H9 (cell line): ENCODE measurements around the gene HUNK. TPM values are rescaled to one million over a fixed set of nuclear protein-coding genes. Genes with fewer than 3 reads are reported as not detected.

Experiments used
- DNase-seq: peaks from one replicate; pipeline ENCODE4 v3.0.0-alpha.2; 2017
- H2AFZ ChIP-seq: one replicate; pipeline ENCODE4 v1.6.1; 2013; ENCODE audit warnings: mild to moderate bottlenecking, low read length, control low read depth, moderate library complexity
- H2AK5ac ChIP-seq: 2 replicates; pipeline ENCODE4 v1.6.1; 2013; ENCODE audit warnings: low read length, control low read depth, mixed read lengths; ENCODE audit not compliant: insufficient read length
- H2BK120ac ChIP-seq: one replicate; pipeline ENCODE4 v1.6.1; 2013; ENCODE audit warnings: low read depth, mild to moderate bottlenecking, low read length, control low read depth, inconsistent platforms; ENCODE audit not compliant: poor library complexity, severe bottlenecking
- H2BK12ac ChIP-seq: 2 replicates; pipeline ENCODE4 v1.6.1; 2013; ENCODE audit warnings: low read length, control low read depth, mixed read lengths, low read depth; ENCODE audit not compliant: insufficient read length
- H2BK15ac ChIP-seq: 2 replicates; pipeline ENCODE4 v1.6.1; 2013; ENCODE audit warnings: low read depth, low read length, control low read depth
- H2BK20ac ChIP-seq: one replicate; pipeline ENCODE4 v1.6.1; 2013; ENCODE audit warnings: low read depth, mild to moderate bottlenecking, low read length, control low read depth, inconsistent platforms; ENCODE audit not compliant: poor library complexity, severe bottlenecking
- H2BK5ac ChIP-seq: 2 replicates; pipeline ENCODE4 v1.6.1; 2013; ENCODE audit warnings: low read length, control low read depth, mixed read lengths; ENCODE audit not compliant: insufficient read length
- H3K14ac ChIP-seq: 2 replicates; pipeline ENCODE4 v1.6.1; 2013; ENCODE audit warnings: low read length, control low read depth; ENCODE audit not compliant: insufficient read depth
- H3K18ac ChIP-seq: 2 replicates; pipeline ENCODE4 v1.6.1; 2013; ENCODE audit warnings: low read depth, mild to moderate bottlenecking, mixed read lengths, low read length, control low read depth; ENCODE audit not compliant: insufficient read length
- H3K23ac ChIP-seq: 2 replicates; pipeline ENCODE4 v1.6.1; 2013; ENCODE audit warnings: low read length, control low read depth, mixed read lengths, low read depth; ENCODE audit not compliant: insufficient read length
- H3K23me2 ChIP-seq: 2 replicates; pipeline ENCODE4 v1.6.1; 2013; ENCODE audit warnings: low read depth, mild to moderate bottlenecking, mixed read lengths, low read length, control low read depth; ENCODE audit not compliant: insufficient read length, poor library complexity, severe bottlenecking
- H3K27ac ChIP-seq: 2 replicates; pipeline ENCODE4 v1.5.1; 2013; ENCODE audit warnings: low read length, control low read depth, mixed read lengths, low read depth; ENCODE audit not compliant: insufficient read length
- H3K27me3 ChIP-seq: 2 replicates; pipeline ENCODE4 v1.6.1; 2013; ENCODE audit warnings: low read length, control low read depth, inconsistent platforms; ENCODE audit not compliant: insufficient read depth
- H3K4ac ChIP-seq: 2 replicates; pipeline ENCODE4 v1.6.1; 2013; ENCODE audit warnings: low read depth, mild to moderate bottlenecking, control low read depth, inconsistent platforms, low read length, moderate library complexity
- H3K4me1 ChIP-seq: 2 replicates; pipeline ENCODE4 v1.6.1; 2013; ENCODE audit warnings: low read length, control low read depth, inconsistent platforms; ENCODE audit not compliant: insufficient read depth
- H3K4me2 ChIP-seq: 2 replicates; pipeline ENCODE4 v1.6.1; 2013; ENCODE audit warnings: low read length, control low read depth, mixed read lengths; ENCODE audit not compliant: insufficient read length, insufficient read depth
- H3K56ac ChIP-seq: 2 replicates; pipeline ENCODE4 v1.6.1; 2013; ENCODE audit warnings: low read depth, mild to moderate bottlenecking, mixed read lengths, low read length, control low read depth; ENCODE audit not compliant: insufficient read length
- H3K79me1 ChIP-seq: 2 replicates; pipeline ENCODE4 v1.6.1; 2013; ENCODE audit warnings: low read depth, mild to moderate bottlenecking, moderate library complexity, low read length, control low read depth, inconsistent platforms; ENCODE audit not compliant: insufficient read depth, poor library complexity, severe bottlenecking
- H3K79me2 ChIP-seq: 2 replicates; pipeline ENCODE4 v1.6.1; 2013; ENCODE audit warnings: low read length, control low read depth, inconsistent platforms; ENCODE audit not compliant: insufficient read depth
- H3K9ac ChIP-seq: 2 replicates; pipeline ENCODE4 v1.6.1; 2013; ENCODE audit warnings: low read length, control low read depth, mixed read lengths; ENCODE audit not compliant: insufficient read length; ENCODE audit errors: extremely low read depth
- H3K9me3 ChIP-seq: one replicate; pipeline ENCODE4 v1.6.1; 2013; ENCODE audit warnings: low read depth, low read length, inconsistent platforms; ENCODE audit not compliant: control insufficient read depth
- H3T11ph ChIP-seq: one replicate; pipeline ENCODE4 v1.6.1; 2013; ENCODE audit warnings: mild to moderate bottlenecking, low read length, control low read depth, inconsistent platforms
- H4K20me1 ChIP-seq: one replicate; pipeline ENCODE4 v1.6.1; 2013; ENCODE audit not compliant: control insufficient read depth, insufficient read length, insufficient read depth
- H4K5ac ChIP-seq: 2 replicates; pipeline ENCODE4 v1.6.1; 2013; ENCODE audit warnings: low read depth, mild to moderate bottlenecking, mixed read lengths, low read length, control low read depth; ENCODE audit not compliant: insufficient read length
- H4K8ac ChIP-seq: replicated peaks from 2 replicates; pipeline ENCODE4 v1.6.1; 2013; ENCODE audit warnings: low read length, control low read depth, mixed read lengths, low read depth; ENCODE audit not compliant: insufficient read length
- H4K91ac ChIP-seq: 2 replicates; pipeline ENCODE4 v1.6.1; 2013; ENCODE audit warnings: low read depth, mild to moderate bottlenecking, moderate library complexity, mixed read lengths, low read length, control low read depth; ENCODE audit not compliant: insufficient read length
- H3K27ac Mint-ChIP-seq, 3 experiments: 2 replicates in 2 of 3; 3 replicates in 1 of 3; pipeline ENCODE4 v1.8.0; 2020 to 2021; ENCODE audit warnings: mixed read lengths in 3 of 3, mild to moderate bottlenecking in 1 of 3, moderate library complexity in 1 of 3
- H3K27me3 Mint-ChIP-seq: 2 replicates; pipeline ENCODE4 v1.8.0; 2021; ENCODE audit warnings: low read depth, mild to moderate bottlenecking, moderate library complexity, mixed read lengths
- H3K36me3 Mint-ChIP-seq, 3 experiments: 2 replicates in 2 of 3; 3 replicates in 1 of 3; pipeline ENCODE4 v1.8.0; 2020 to 2021; ENCODE audit warnings: low read depth in 3 of 3, mixed read lengths in 3 of 3; ENCODE audit not compliant: insufficient read depth in 1 of 3
- H3K4me1 Mint-ChIP-seq, 2 experiments: 2 replicates each; pipeline ENCODE4 v1.8.0; 2020; ENCODE audit warnings: mixed read lengths in 2 of 2
- H3K4me3 Mint-ChIP-seq, 2 experiments: 2 replicates in 1 of 2; 3 replicates in 1 of 2; pipeline ENCODE4 v1.8.0; 2020 to 2021; ENCODE audit warnings: mild to moderate bottlenecking in 2 of 2, mixed read lengths in 2 of 2, moderate library complexity in 1 of 2
- H3K9me3 Mint-ChIP-seq, 2 experiments: 2 replicates in 1 of 2; 3 replicates in 1 of 2; pipeline ENCODE4 v1.8.0; 2020; ENCODE audit warnings: mild to moderate bottlenecking in 2 of 2, mixed read lengths in 2 of 2, moderate library complexity in 1 of 2
- CTCF ChIP-seq: fragments of 200-600 bp; sonication (generic); conservative IDR thresholded peaks from 3 replicates; pipeline ENCODE4 v1.8.0; 2021; ENCODE audit warnings: antibody characterized with exemption, mild to moderate bottlenecking
- WGBS: extraction: QIAGEN DNeasy Blood & Tissue Kit; methylation state at CpG from one replicate; pipeline ENCODE4 v1.1.7; 2013; ENCODE audit warnings: missing lambda C conversion rate, low lambda C conversion rate, mixed read lengths; ENCODE audit not compliant: insufficient read length; ENCODE audit errors: extremely low coverage; 5-methylcytosine and 5-hydroxymethylcytosine counted together
- total RNA-seq: library from RNA; stranded (reverse); gene quantifications from 2 replicates; pipeline ENCODE4 v1.2.1, GENCODE V29; 2021

Gene HUNK
- total RNA-seq, 1 experiment from 2014 or later, result 5.8 TPM

DNA sequence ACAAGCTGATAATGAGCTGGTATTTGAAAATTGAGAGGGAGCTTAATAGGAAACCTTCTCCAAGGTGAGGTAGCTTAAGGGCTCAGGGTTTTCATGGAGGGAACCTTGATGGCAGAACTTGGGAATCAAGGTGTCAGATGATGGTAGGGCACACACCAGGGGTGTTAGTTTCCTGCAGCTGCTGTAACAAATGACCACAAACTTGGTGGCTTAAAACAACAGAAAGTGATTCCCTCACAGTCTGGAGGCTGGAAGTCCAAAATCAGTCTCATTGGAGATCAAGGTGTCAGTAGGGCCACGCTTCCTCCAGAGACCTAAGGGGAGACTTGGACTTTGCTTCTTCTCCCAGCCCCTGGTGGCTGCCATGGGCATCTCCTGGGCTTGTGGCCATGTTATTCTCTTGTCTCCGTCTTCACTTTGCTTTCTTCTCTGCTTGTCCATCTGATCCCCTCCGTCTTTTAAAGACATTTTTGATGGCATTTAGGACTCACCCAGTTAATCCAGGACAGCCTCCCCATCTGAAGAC is 45.5 kb downstream of the HUNK start:
- Histone ChIP-seq H4K8ac (no peak overlapping the region), H3K9me3 (no peaks in the 10 kb centered on the region), H2BK12ac (no peak overlapping the region), H4K91ac (no peak overlapping the region), H4K5ac (no peak overlapping the region), H3K23me2 (no peaks in the 10 kb centered on the region), H2BK15ac (no peak overlapping the region), H3K9ac (no peak overlapping the region), H2AK5ac (no peak overlapping the region), H2BK5ac (no peak overlapping the region), H3K56ac (no peak overlapping the region), H3K79me2 (no peaks in the 10 kb centered on the region), H3K18ac (no peak overlapping the region), H3K79me1 (no peaks in the 10 kb centered on the region), H3K14ac (no peak overlapping the region), H2BK120ac (no peak overlapping the region), H3K27me3 (no peaks in the 10 kb centered on the region; the same call in 1 of the 2 replicates), H3T11ph (no peak overlapping the region), H3K23ac (no peak overlapping the region), H3K4me1 (no peaks in the 10 kb centered on the region), H3K4me2 (no peak overlapping the region), H2AFZ (no peak overlapping the region), H3K27ac (no peak overlapping the region), H4K20me1 (no peaks in the 10 kb centered on the region), H2BK20ac (no peak overlapping the region), H3K4ac (no peak overlapping the region)
- Mint-ChIP-seq H3K4me1 (peaks cover 12 to 18% of the 10 kb centered on the region in 2 experiments), H3K27me3 (no peaks in the 10 kb centered on the region; the same call in 1 of the 2 replicates), H3K27ac (no peak overlapping the region), H3K4me3 (no peak overlapping the region), H3K9me3 (peaks cover 8 to 14% of the 10 kb centered on the region in 2 experiments), H3K36me3 (peaks cover 8 to 21% (median 10%) of the 10 kb centered on the region in 3 experiments)
- DNase-seq, result no peak
- peak; percentile 35; the same call in 1 of the 3 replicates for TF ChIP-seq CTCF
- no CpG with 5 or more reads among the region's 3 CpGs for WGBS
